Neural cell (in vitro differentiated cells): ENCODE data around the gene TTC19. TPM values are rescaled to one million over a fixed set of nuclear protein-coding genes. Genes with fewer than 3 reads are reported as not detected.

Experiments used
- H2AFZ ChIP-seq: fragments of 200-600, 300-800 bp; sonication (generic), shearing (Covaris generic); 2 replicates; pipeline ENCODE4 v1.6.0; 2014; ENCODE audit warnings: low read depth, mild to moderate bottlenecking, antibody characterized with exemption, low read length, moderate library complexity
- H3F3A ChIP-seq: fragments of 200-600 bp; shearing (Covaris generic); 2 replicates; pipeline ENCODE4 v1.6.1; 2016; ENCODE audit warnings: mild to moderate bottlenecking, moderate library complexity, mixed read lengths, antibody characterized with exemption, low read length; ENCODE audit not compliant: insufficient read depth, poor library complexity, severe bottlenecking
- H3K27ac ChIP-seq: fragments of 200-600, 300-800 bp; sonication (generic), shearing (Covaris generic); 2 replicates; pipeline ENCODE4 v1.5.1; 2014; ENCODE audit warnings: mild to moderate bottlenecking, low read length, moderate library complexity
- H3K27me3 ChIP-seq: fragments of 300-800, 200-600 bp; sonication (generic), shearing (Covaris generic); 2 replicates; pipeline ENCODE4 v1.6.0; 2014; ENCODE audit warnings: mild to moderate bottlenecking, low read depth, low read length, moderate library complexity; ENCODE audit not compliant: insufficient read depth
- H3K36me3 ChIP-seq: fragments of 300-800, 200-600 bp; sonication (generic), shearing (Covaris generic); 2 replicates; pipeline ENCODE4 v1.5.1; 2014; ENCODE audit warnings: mild to moderate bottlenecking, antibody characterized with exemption, low read length, moderate library complexity; ENCODE audit not compliant: insufficient read depth
- H3K4me2 ChIP-seq: fragments of 300-800, 200-600 bp; sonication (generic), shearing (Covaris generic); 2 replicates; pipeline ENCODE4 v1.6.0; 2014; ENCODE audit warnings: mild to moderate bottlenecking, low read length
- H3K4me3 ChIP-seq: fragments of 300-800, 200-600 bp; sonication (generic), shearing (Covaris generic); 2 replicates; pipeline ENCODE4 v1.5.1; 2014; ENCODE audit warnings: mild to moderate bottlenecking, low read length, moderate library complexity
- H3K79me2 ChIP-seq: fragments of 200-600 bp; shearing (Covaris generic); replicated peaks from 2 replicates; pipeline ENCODE4 v1.6.0; 2014; ENCODE audit warnings: mild to moderate bottlenecking, low read length, moderate library complexity; ENCODE audit not compliant: insufficient read depth
- H3K9ac ChIP-seq: fragments of 300-800, 200-600 bp; sonication (generic), shearing (Covaris generic); 2 replicates; pipeline ENCODE4 v1.6.1; 2016; ENCODE audit warnings: mild to moderate bottlenecking, low read length, mixed read lengths
- H3K9me2 ChIP-seq: fragments of 200-600 bp; shearing (Covaris generic); 2 replicates; pipeline ENCODE4 v1.6.1; 2016; ENCODE audit warnings: mild to moderate bottlenecking, low read length, mixed read lengths; ENCODE audit not compliant: insufficient read depth
- H3K9me3 ChIP-seq: fragments of 200-600, 300-800 bp; sonication (generic), shearing (Covaris generic); 2 replicates; pipeline ENCODE4 v1.6.1; 2016; ENCODE audit warnings: mild to moderate bottlenecking, mixed run types, low read length, moderate library complexity, mixed read lengths
- H4K20me1 ChIP-seq: fragments of 200-600 bp; shearing (Covaris generic); 2 replicates; pipeline ENCODE4 v1.6.1; 2016; ENCODE audit warnings: mild to moderate bottlenecking, mixed run types; ENCODE audit not compliant: insufficient read depth
- EP300 ChIP-seq: fragments of 450-650 bp; conservative IDR thresholded peaks from 2 replicates; pipeline ENCODE4 v1.6.1; 2014; ENCODE audit warnings: antibody characterized with exemption, mild to moderate bottlenecking, moderate library complexity; ENCODE audit not compliant: poor library complexity, severe bottlenecking
- EZH2 ChIP-seq: fragments of 200-600, 300-800 bp; shearing (Covaris generic), sonication (generic); IDR thresholded peaks from 2 replicates; pipeline ENCODE4 v1.6.1; 2014; ENCODE audit warnings: antibody characterized with exemption, low read length, borderline replicate concordance, mild to moderate bottlenecking; ENCODE audit not compliant: insufficient read depth, poor library complexity, severe bottlenecking
- MXI1 ChIP-seq: fragments of 450-650 bp; conservative IDR thresholded peaks from 2 replicates; pipeline ENCODE4 v1.6.1; 2014; ENCODE audit warnings: antibody characterized with exemption, mild to moderate bottlenecking; ENCODE audit not compliant: poor library complexity, severe bottlenecking
- POLR2AphosphoS5 ChIP-seq: IDR thresholded peaks from 2 replicates; pipeline ENCODE4 v1.6.1; 2012
- RAD21 ChIP-seq: fragments of 450-650 bp; conservative IDR thresholded peaks from 2 replicates; pipeline ENCODE4 v1.6.1; 2014; ENCODE audit warnings: antibody characterized with exemption, mild to moderate bottlenecking, moderate library complexity
- SMC3 ChIP-seq: fragments of 450-650 bp; conservative IDR thresholded peaks from 2 replicates; pipeline ENCODE4 v1.6.1; 2014; ENCODE audit warnings: antibody characterized with exemption, mild to moderate bottlenecking, moderate library complexity; ENCODE audit not compliant: poor library complexity
- TAF1 ChIP-seq: IDR thresholded peaks from 2 replicates; pipeline ENCODE4 v1.6.1; 2012; ENCODE audit warnings: low read depth
- polyA plus RNA-seq: library from polyadenylated mRNA; depleted of rRNA; stranded (reverse); fragments of >200 nt; gene quantifications from 2 replicates; pipeline ENCODE4 v1.2.3, GENCODE V29; 2014
- TF ChIP-seq, protein P1 (sequence below): IDR thresholded peaks from 2 replicates; pipeline ENCODE4 v1.6.1; 2012; ENCODE audit warnings: borderline replicate concordance
- TF ChIP-seq, protein P2 (sequence below): fragments of 450-650 bp; IDR thresholded peaks from 2 replicates; pipeline ENCODE4 v1.5.1; 2014; ENCODE audit warnings: antibody characterized with exemption, mild to moderate bottlenecking, moderate library complexity; ENCODE audit not compliant: poor library complexity, severe bottlenecking

The TTC19 gene
- polyA plus RNA-seq, 1 donor from 2014 or later: 97.8 TPM

DNA sequence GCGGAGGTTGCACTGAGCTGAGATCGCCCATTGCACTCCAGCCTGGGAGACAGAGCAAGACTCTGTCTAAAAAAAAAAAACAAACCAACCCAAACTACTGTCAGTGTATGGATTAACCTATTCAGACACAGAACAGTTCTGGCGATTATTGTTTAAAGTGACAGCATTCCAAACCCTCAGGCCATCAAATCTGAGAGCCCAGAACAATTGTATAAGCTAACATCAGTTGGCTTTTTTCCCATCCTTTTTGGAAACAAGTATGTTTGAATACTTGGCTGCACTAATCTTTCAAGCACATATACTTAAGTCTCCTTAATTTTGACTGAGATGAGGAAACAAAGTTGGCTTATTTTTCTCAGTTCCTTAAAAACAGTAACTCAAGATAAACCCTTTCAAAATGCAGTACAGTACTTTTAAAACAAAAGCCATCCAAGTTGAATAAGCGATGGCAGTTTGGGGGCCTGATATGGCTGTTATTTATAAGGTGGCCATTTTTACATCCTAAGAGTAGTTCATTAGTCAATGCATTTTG lies 1.5 kb upstream of the TTC19 start:
- Histone ChIP-seq H3K9me3 (no peaks in the 10 kb centered on the region), H3K4me2 (no peak overlapping the region), H3F3A (no peaks in the 10 kb centered on the region), H3K27me3 (no peaks in the 10 kb centered on the region), H4K20me1 (no peaks in the 10 kb centered on the region), H3K79me2 (peaks cover 19% of the 10 kb centered on the region), H3K36me3 (peaks cover 16% of the 10 kb centered on the region), H3K27ac (no peak overlapping the region), H2AFZ (no peak overlapping the region), H3K9me2 (no peaks in the 10 kb centered on the region), H3K9ac (no peak overlapping the region), H3K4me3 (peak overlapping the region; percentile 94)
- TF ChIP-seq, protein P1, sequence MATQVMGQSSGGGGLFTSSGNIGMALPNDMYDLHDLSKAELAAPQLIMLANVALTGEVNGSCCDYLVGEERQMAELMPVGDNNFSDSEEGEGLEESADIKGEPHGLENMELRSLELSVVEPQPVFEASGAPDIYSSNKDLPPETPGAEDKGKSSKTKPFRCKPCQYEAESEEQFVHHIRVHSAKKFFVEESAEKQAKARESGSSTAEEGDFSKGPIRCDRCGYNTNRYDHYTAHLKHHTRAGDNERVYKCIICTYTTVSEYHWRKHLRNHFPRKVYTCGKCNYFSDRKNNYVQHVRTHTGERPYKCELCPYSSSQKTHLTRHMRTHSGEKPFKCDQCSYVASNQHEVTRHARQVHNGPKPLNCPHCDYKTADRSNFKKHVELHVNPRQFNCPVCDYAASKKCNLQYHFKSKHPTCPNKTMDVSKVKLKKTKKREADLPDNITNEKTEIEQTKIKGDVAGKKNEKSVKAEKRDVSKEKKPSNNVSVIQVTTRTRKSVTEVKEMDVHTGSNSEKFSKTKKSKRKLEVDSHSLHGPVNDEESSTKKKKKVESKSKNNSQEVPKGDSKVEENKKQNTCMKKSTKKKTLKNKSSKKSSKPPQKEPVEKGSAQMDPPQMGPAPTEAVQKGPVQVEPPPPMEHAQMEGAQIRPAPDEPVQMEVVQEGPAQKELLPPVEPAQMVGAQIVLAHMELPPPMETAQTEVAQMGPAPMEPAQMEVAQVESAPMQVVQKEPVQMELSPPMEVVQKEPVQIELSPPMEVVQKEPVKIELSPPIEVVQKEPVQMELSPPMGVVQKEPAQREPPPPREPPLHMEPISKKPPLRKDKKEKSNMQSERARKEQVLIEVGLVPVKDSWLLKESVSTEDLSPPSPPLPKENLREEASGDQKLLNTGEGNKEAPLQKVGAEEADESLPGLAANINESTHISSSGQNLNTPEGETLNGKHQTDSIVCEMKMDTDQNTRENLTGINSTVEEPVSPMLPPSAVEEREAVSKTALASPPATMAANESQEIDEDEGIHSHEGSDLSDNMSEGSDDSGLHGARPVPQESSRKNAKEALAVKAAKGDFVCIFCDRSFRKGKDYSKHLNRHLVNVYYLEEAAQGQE: no peak
- TF ChIP-seq TAF1 (no peak), RAD21 (no peak), EZH2 (no peak), SMC3 (no peak), EP300 (no peak), MXI1 (no peak), POLR2AphosphoS5 (no peak)
- TF ChIP-seq, protein P2, sequence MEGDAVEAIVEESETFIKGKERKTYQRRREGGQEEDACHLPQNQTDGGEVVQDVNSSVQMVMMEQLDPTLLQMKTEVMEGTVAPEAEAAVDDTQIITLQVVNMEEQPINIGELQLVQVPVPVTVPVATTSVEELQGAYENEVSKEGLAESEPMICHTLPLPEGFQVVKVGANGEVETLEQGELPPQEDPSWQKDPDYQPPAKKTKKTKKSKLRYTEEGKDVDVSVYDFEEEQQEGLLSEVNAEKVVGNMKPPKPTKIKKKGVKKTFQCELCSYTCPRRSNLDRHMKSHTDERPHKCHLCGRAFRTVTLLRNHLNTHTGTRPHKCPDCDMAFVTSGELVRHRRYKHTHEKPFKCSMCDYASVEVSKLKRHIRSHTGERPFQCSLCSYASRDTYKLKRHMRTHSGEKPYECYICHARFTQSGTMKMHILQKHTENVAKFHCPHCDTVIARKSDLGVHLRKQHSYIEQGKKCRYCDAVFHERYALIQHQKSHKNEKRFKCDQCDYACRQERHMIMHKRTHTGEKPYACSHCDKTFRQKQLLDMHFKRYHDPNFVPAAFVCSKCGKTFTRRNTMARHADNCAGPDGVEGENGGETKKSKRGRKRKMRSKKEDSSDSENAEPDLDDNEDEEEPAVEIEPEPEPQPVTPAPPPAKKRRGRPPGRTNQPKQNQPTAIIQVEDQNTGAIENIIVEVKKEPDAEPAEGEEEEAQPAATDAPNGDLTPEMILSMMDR: no peak

DNA sequence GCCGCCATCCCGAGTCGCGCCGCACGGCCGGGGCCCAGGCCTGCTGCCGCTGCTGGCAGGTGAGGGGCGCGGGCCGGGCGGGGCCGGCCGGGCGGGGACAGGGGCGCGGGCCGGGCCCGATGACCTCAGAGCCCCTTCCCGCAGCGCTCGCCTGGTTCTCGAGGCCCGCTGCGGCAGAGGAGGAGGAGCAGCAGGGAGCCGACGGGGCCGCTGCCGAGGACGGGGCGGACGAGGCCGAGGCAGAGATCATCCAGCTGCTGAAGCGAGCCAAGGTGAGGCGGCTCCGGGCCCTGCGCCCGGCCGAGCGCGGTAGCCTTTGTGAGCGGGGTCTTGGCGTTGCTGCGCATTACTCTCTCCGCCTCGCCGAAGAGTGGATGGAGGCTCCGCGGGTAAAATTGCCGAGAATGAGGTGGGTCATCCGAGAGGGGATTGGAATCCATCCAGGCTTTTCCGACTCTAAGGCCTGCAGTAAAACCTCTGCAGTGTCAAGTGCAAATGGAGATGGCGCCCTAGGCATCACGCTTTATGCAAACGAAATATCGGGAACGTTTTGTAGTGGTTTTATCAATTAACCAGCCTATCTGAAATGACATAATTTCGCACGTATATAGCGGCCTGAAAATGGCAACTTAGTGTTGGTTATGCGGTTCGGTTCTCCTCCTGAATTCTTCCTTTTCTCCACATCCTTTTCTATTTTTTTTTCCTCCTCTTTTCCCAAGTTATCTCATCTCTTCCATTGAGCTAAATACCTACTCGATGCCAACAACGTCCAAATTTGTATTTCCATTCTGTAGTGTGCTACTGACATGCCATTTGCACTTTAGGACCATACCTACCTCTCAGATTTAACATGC lies 577 bp downstream of the TTC19 start:
- H3K9ac ChIP-seq: peak overlapping the region; percentile 97
- peak overlapping the region; percentile 94 for H3K4me3 ChIP-seq
- H3K9me3 ChIP-seq: no peaks in the 10 kb centered on the region
- H4K20me1 ChIP-seq: no peaks in the 10 kb centered on the region
- peak; percentile 32 for TF ChIP-seq POLR2AphosphoS5
- TF ChIP-seq, protein P1: no peak
- H3K9me2 ChIP-seq: no peaks in the 10 kb centered on the region
- peak overlapping the region; percentile 95 for H3K27ac ChIP-seq
- no peaks in the 10 kb centered on the region for H3K27me3 ChIP-seq
- peaks cover 16% of the 10 kb centered on the region for H3K36me3 ChIP-seq
- peak overlapping the region; percentile 65 for H3K4me2 ChIP-seq
- no peaks in the 10 kb centered on the region for H3F3A ChIP-seq
- H2AFZ ChIP-seq: peak overlapping the region; percentile 46
- peaks cover 19% of the 10 kb centered on the region for H3K79me2 ChIP-seq
